Stimulated activated naive CD8-positive, alpha-beta T cell treated with anti-CD3 and anti-CD28 coated beads, Interleukin-15, Interleukin-2, amounts not matched to agents 100 ng/mL and 50 ng/mL, for 24 hours (primary cell): ENCODE data around the gene PI4KA.
A peak's percentile ranks its signal among the peaks of the same experiment; 100 is the strongest.
"Not testable (repeated sequence)": the region's sequence is repeated elsewhere in the genome, so short reads cannot be mapped to it uniquely, and the experiment has no call there.

Experiments used
- H3K27ac Mint-ChIP-seq: one replicate; pipeline ENCODE4 v1.8.0; 2021; ENCODE audit warnings: mild to moderate bottlenecking, mixed read lengths
- H3K27me3 Mint-ChIP-seq: one replicate; pipeline ENCODE4 v1.8.0; 2021; ENCODE audit warnings: mixed read lengths
- H3K36me3 Mint-ChIP-seq: one replicate; pipeline ENCODE4 v1.8.0; 2021; ENCODE audit warnings: low read depth, mixed read lengths
- H3K4me1 Mint-ChIP-seq: one replicate; pipeline ENCODE4 v1.8.0; 2021; ENCODE audit warnings: low read depth, mixed read lengths
- H3K4me3 Mint-ChIP-seq: one replicate; pipeline ENCODE4 v1.8.0; 2021; ENCODE audit warnings: mild to moderate bottlenecking, mixed read lengths
- H3K9me3 Mint-ChIP-seq: one replicate; pipeline ENCODE4 v1.8.0; 2021; ENCODE audit warnings: mixed read lengths

Gene PI4KA

GRCh38 chr22:20843501-20843900 is 15.1 kb downstream of the PI4KA start:
- Mint-ChIP-seq H3K27ac (no peak overlapping the region), H3K9me3 (no peaks in the 10 kb centered on the region), H3K4me1 (peaks cover 43% of the 10 kb centered on the region), H3K27me3 (no peaks in the 10 kb centered on the region), H3K36me3 (peaks cover 1% of the 10 kb centered on the region), H3K4me3 (no peak overlapping the region)

DNA sequence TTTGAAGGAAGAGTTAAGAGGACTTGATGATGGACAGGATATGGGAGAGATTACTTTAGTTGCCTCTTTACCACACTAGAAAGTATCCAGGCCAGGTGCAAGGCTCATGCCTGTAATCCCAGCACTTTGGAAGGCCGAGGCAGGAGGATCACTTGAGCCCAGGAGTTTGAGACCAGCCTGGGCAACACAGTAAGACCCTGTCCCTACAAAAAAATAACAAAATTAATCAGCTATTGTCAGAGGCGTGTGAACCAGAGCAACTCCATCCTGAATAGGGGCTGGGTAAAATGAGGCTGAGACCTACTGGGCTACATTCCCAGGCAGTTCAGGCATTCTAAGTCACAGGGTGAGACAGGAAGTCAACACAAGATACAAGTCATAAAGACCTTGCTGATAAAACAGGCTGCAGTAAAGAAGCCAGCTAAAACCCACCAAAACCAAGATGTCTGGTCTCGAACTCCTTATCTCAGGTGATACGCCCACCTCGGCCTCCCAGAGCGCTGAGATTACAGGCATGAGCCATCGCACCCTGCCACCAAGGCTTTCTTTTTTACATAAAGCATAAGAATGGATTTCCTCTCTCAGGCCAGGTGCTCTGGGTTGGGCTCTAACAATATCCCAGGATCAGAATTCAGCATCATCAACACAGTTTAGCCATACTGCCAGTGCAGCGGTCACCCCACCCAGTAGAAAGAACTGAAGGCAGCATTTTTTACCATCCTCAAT is 17.8 kb downstream of the PI4KA start:
- Mint-ChIP-seq H3K9me3 (no peaks in the 10 kb centered on the region), H3K4me3 (no peak overlapping the region), H3K4me1 (peaks cover 45% of the 10 kb centered on the region), H3K27ac (peak overlapping the region; percentile 47), H3K27me3 (no peaks in the 10 kb centered on the region), H3K36me3 (peaks cover 6% of the 10 kb centered on the region)

DNA sequence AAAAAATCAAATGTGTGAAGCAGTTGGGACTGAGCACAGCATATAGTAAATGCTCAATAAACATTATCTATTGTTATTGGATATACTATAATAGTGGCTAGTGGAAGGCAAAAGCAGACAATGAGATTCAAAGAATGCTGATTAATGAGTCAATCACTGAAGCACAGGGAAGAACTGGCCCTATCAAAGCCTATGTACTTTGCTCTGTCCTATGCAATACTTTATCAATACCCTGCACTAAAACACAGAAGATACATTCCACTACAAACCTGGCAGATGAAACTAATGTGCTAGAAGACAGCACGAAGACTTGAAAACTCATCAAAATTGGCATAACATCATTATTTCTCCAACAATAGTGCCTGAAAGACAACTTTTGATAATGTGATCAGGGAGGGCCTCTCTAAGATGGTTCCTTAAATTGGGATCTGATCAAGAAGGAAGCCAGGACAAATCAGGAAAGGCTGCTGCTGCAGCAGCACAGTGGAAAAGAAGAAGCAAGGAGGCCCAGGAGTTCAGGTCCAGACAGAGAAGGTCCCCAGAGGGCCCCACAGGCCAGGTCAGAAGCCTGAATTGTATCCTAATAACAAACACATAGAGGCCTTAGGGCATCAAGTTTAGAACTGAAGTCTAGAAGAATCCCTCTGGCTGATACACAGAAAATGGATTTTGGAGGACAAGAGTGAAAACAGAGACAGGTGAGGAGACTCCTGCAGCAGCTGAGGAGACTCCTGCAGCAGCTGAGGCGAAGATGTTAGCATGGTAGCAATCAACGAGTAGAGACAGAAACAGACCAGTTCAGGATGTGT is 18.6 kb downstream of the PI4KA start:
- Mint-ChIP-seq H3K27ac (peak overlapping the region; percentile 42), H3K27me3 (no peaks in the 10 kb centered on the region), H3K36me3 (peaks cover 7% of the 10 kb centered on the region), H3K4me3 (no peak overlapping the region), H3K4me1 (peaks cover 39% of the 10 kb centered on the region), H3K9me3 (no peaks in the 10 kb centered on the region)

- Mint-ChIP-seq H3K4me1 (peaks cover 33% of the 10 kb centered on the region), H3K36me3 (peaks cover 13% of the 10 kb centered on the region)
- not testable (repeated sequence) for H3K4me3 Mint-ChIP-seq, H3K9me3 Mint-ChIP-seq, H3K27me3 Mint-ChIP-seq, H3K27ac Mint-ChIP-seq
These were observed 19.3 kb downstream of the PI4KA start for GRCh38 chr22:20839354-20839753.

GRCh38 chr22:20836987-20837823 is 21.4 kb downstream of the PI4KA start:
- H3K4me3 Mint-ChIP-seq = no peak overlapping the region

DNA sequence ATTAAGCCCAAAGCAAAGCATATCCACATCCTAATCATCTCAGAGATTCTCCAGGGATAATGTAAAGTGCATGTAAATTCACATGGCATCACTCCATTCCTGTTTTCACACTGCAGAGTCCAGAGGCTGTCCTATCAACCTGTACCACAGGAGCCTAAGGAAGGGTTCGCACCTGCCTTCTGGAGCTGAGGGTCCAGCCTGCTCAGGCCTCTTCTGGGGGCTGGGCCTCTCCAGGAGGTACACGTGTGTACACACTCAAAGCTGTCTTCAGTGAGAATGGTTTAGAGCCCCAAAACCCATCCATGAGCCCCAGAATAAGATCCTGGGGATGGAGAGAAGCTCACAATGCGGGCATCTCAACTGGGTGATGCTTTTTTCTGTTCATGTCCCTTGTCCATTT is 23.9 kb downstream of the PI4KA start:
- Mint-ChIP-seq H3K27me3 (no peaks in the 10 kb centered on the region), H3K27ac (no peak overlapping the region), H3K4me1 (peaks cover 13% of the 10 kb centered on the region), H3K36me3 (peaks cover 47% of the 10 kb centered on the region), H3K4me3 (no peak overlapping the region), H3K9me3 (no peaks in the 10 kb centered on the region)

More at GRCh38 chr22:20836987-20837823, 21.4 kb downstream of the PI4KA start:
- H3K27me3 Mint-ChIP-seq = no peaks in the 10 kb centered on the region
- H3K27ac Mint-ChIP-seq = no peak overlapping the region
- H3K9me3 Mint-ChIP-seq = no peaks in the 10 kb centered on the region
- H3K4me1 Mint-ChIP-seq = peaks cover 33% of the 10 kb centered on the region
- H3K36me3 Mint-ChIP-seq = peaks cover 26% of the 10 kb centered on the region

DNA sequence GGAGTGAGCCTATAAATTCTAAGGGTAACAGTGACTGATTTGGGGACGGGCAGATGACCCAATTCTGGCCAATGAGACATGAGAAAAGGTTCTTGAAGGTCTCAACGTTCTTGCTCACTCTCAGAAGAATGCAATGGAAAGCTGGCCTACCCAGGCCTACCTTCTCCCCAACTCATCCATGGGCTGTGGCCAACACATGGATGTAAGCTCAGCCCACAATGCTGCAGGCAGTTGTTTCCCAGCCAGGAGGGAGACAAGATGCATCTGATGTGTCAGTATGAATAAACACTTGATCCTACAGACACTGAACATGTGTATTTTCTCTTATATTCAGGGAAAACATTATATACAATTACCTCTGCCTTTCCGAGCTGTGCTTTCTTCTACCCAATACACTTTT is 24.4 kb downstream of the PI4KA start:
- no peak overlapping the region for H3K4me3 Mint-ChIP-seq
- H3K27me3 Mint-ChIP-seq = no peaks in the 10 kb centered on the region
- peaks cover 12% of the 10 kb centered on the region for H3K4me1 Mint-ChIP-seq
- peaks cover 52% of the 10 kb centered on the region for H3K36me3 Mint-ChIP-seq
- no peak overlapping the region for H3K27ac Mint-ChIP-seq
- no peaks in the 10 kb centered on the region for H3K9me3 Mint-ChIP-seq

DNA sequence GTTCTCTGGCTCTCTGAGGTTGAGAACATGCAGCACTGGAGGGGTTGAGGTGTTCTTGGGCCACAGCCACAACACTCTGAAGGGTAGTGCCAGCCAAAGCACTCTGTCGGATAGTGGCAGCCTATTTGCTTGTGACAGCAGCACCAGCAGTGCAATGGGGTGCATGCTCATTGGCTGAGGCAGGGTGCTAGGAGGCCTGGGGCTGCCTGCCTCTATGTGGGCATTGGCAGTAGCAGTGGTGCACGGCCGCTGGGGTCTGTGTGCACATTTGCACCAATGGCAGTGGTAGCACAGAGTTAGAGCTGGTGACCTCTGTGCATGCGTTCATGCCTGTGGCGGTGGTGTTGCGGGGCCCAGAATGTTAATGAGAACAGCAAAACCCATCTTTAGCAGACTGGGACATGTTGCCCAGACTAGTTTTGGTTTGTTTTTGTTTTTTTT is 25.4 kb downstream of the PI4KA start:
- no peaks in the 10 kb centered on the region for H3K27me3 Mint-ChIP-seq
- no peak overlapping the region for H3K4me3 Mint-ChIP-seq
- peaks cover 9% of the 10 kb centered on the region for H3K4me1 Mint-ChIP-seq
- no peaks in the 10 kb centered on the region for H3K9me3 Mint-ChIP-seq
- H3K36me3 Mint-ChIP-seq = peaks cover 54% of the 10 kb centered on the region
- H3K27ac Mint-ChIP-seq = peak overlapping the region; percentile 54

DNA sequence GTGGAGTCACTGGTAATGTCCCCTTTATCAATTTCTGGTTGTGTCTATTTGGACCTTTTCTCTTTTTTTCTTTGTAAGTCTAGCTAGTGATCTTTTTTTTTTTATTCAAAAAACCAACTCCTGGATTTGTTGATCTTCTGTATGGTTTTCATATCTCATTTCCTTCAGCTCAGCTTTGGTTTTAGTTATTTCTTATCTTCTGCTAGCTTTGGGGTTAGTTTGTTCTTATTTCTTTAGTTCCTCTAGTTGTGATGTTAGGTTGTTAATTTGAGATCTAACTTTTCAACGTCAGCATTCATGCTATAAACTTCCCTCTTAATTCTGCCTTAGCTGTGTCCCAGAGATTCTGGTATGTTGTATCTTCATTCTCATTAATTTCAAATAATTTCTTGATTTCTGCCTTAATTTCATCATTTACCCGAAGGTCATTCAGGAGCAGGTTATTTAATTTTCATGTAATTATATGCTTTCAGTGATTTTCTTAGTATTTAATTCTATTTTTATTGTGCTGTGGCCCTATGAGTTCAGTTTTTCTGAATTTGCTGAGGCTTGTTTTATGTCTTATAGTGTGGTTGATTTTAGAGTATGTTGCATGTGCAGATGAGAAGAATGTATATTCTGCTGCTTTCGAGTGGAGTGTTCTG is 29.0 kb downstream of the PI4KA start:
- peaks cover 46% of the 10 kb centered on the region for H3K36me3 Mint-ChIP-seq
- no peaks in the 10 kb centered on the region for H3K4me1 Mint-ChIP-seq
- no peaks in the 10 kb centered on the region for H3K9me3 Mint-ChIP-seq
- no peak overlapping the region for H3K4me3 Mint-ChIP-seq
- no peak overlapping the region for H3K27ac Mint-ChIP-seq
- H3K27me3 Mint-ChIP-seq = no peaks in the 10 kb centered on the region

GRCh38 chr22:20826373-20827152 is 32.0 kb downstream of the PI4KA start:
- not testable (repeated sequence) for H3K9me3 Mint-ChIP-seq, H3K4me1 Mint-ChIP-seq, H3K27ac Mint-ChIP-seq, H3K27me3 Mint-ChIP-seq, H3K4me3 Mint-ChIP-seq
- peaks cover 39% of the 10 kb centered on the region for H3K36me3 Mint-ChIP-seq

DNA sequence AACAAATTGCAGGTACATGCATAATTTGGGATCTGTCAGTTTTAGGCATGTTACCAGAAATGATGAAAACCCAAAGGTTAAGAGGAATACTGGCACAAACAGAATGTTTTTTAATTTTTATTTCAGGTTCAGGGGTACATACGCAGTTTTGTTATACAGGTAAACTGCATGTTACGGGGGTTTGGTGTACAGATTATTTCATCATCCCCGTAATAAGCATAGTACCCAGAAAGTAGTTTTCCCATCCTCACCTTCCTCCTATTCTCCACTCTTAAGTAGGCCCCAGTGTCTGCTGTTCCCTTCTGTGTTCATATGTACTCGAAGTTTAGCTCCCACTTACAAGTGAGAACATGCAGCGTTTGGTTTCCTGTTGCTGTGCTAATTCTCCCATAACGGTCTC is 33.0 kb downstream of the PI4KA start:
- peaks cover 31% of the 10 kb centered on the region for H3K36me3 Mint-ChIP-seq
- no peak overlapping the region for H3K4me3 Mint-ChIP-seq
- H3K27me3 Mint-ChIP-seq = no peaks in the 10 kb centered on the region
- no peak overlapping the region for H3K27ac Mint-ChIP-seq
- H3K9me3 Mint-ChIP-seq = no peaks in the 10 kb centered on the region
- H3K4me1 Mint-ChIP-seq = no peaks in the 10 kb centered on the region

- not testable (repeated sequence) for H3K27ac Mint-ChIP-seq, H3K4me1 Mint-ChIP-seq, H3K4me3 Mint-ChIP-seq, H3K27me3 Mint-ChIP-seq, H3K9me3 Mint-ChIP-seq
- peaks cover 28% of the 10 kb centered on the region for H3K36me3 Mint-ChIP-seq
These were observed 33.4 kb downstream of the PI4KA start for GRCh38 chr22:20825216-20825615.

GRCh38 chr22:20823264-20823663 is 35.3 kb downstream of the PI4KA start:
- Mint-ChIP-seq H3K27me3 (no peaks in the 10 kb centered on the region), H3K27ac (no peak overlapping the region), H3K4me1 (no peaks in the 10 kb centered on the region), H3K36me3 (peaks cover 32% of the 10 kb centered on the region), H3K4me3 (no peak overlapping the region), H3K9me3 (no peaks in the 10 kb centered on the region)

DNA sequence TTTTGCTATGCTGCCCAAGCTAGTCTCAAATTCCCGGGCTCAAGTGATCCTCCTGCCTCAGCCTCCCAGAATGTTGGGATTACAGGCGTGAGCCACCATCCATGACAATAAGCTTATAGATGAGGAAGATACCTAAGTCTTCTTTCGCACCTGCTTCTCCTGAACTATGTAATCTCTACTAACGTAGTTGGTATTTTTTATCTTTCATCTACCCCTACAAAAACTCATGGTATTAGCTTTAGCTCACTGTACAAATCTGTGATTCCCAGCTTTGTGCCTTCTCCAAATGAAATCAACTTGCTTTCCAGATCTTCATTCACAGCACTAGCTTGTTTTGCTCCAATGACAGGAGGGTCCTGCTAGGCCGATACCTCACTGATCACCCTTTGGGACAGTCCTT is 36.4 kb downstream of the PI4KA start:
- Mint-ChIP-seq H3K27ac (no peak overlapping the region), H3K4me1 (no peaks in the 10 kb centered on the region), H3K27me3 (no peaks in the 10 kb centered on the region), H3K9me3 (no peaks in the 10 kb centered on the region), H3K36me3 (peaks cover 33% of the 10 kb centered on the region), H3K4me3 (no peak overlapping the region)
